Endodermal cell (in vitro differentiated cells): ENCODE results near the gene TNKS2. TPM values are rescaled to one million over a fixed set of nuclear protein-coding genes. Genes with fewer than 3 reads are reported as not detected.

Experiments
- DNase-seq: peaks from one replicate; pipeline ENCODE4 v3.0.0-alpha.2; 2017
- H3K27ac ChIP-seq: 2 replicates; pipeline ENCODE4 v1.5.1; 2013; ENCODE audit warnings: mild to moderate bottlenecking, low read depth, low read length, moderate library complexity
- H3K27me3 ChIP-seq: 2 replicates; pipeline ENCODE4 v1.6.1; 2013; ENCODE audit warnings: mild to moderate bottlenecking, low read length, moderate library complexity; ENCODE audit not compliant: insufficient read depth, control insufficient read depth, poor library complexity, severe bottlenecking
- H3K36me3 ChIP-seq: 2 replicates; pipeline ENCODE4 v1.7.0; 2013; ENCODE audit warnings: mild to moderate bottlenecking, low read length, moderate library complexity; ENCODE audit not compliant: control insufficient read depth, insufficient read depth
- H3K4me1 ChIP-seq: one replicate; pipeline ENCODE4 v1.7.0; 2013; ENCODE audit warnings: low read length; ENCODE audit not compliant: control insufficient read depth, insufficient read depth
- H3K4me3 ChIP-seq: 2 replicates; pipeline ENCODE4 v1.5.1; 2013; ENCODE audit warnings: mild to moderate bottlenecking, low read length, moderate library complexity
- H3K9ac ChIP-seq: 2 replicates; pipeline ENCODE4 v1.6.1; 2013; ENCODE audit warnings: mild to moderate bottlenecking, low read length, moderate library complexity; ENCODE audit not compliant: poor library complexity, severe bottlenecking; ENCODE audit errors: extremely low read depth
- H3K9me3 ChIP-seq: 2 replicates; pipeline ENCODE4 v1.6.1; 2013; ENCODE audit warnings: mild to moderate bottlenecking, low read length, moderate library complexity; ENCODE audit not compliant: control insufficient read depth
- H3K27ac Mint-ChIP-seq: 2 replicates; pipeline ENCODE4 v1.8.0; 2020; ENCODE audit warnings: mixed read lengths
- H3K27me3 Mint-ChIP-seq: 2 replicates; pipeline ENCODE4 v1.8.0; 2021; ENCODE audit warnings: mild to moderate bottlenecking, mixed read lengths; ENCODE audit not compliant: insufficient read depth
- H3K36me3 Mint-ChIP-seq: 2 replicates; pipeline ENCODE4 v1.8.0; 2020; ENCODE audit warnings: low read depth, mixed read lengths
- H3K4me1 Mint-ChIP-seq: 2 replicates; pipeline ENCODE4 v1.8.0; 2020; ENCODE audit warnings: mixed read lengths
- H3K4me3 Mint-ChIP-seq: 2 replicates; pipeline ENCODE4 v1.8.0; 2020; ENCODE audit warnings: mild to moderate bottlenecking, moderate library complexity, mixed read lengths
- H3K9me3 Mint-ChIP-seq: 2 replicates; pipeline ENCODE4 v1.8.0; 2020; ENCODE audit warnings: mild to moderate bottlenecking, mixed read lengths
- WGBS, 2 experiments: methylation state at CpG; one replicate each; pipeline versions ENCODE4 v1.1.5 to v1.1.7; 2013; ENCODE audit warnings: missing lambda C conversion rate in 2 of 2, mixed read lengths in 1 of 2; ENCODE audit not compliant: insufficient coverage in 1 of 2, insufficient read length in 1 of 2; 5-methylcytosine and 5-hydroxymethylcytosine counted together
- total RNA-seq, 2 donors: library from RNA; stranded (reverse); fragmentation: NEBNext Ultra II Directional in 1 of 2; extraction: Animal tissue kit (Norgen Biotek cat#: 25700) in 1 of 2; gene quantifications; 2 replicates in 1 of 2; 3 replicates in 1 of 2; pipeline ENCODE4 v1.2.1, GENCODE V29; 2021
- TF ChIP-seq, protein P1 (sequence below): fragments of 200-600 bp; sonication (generic); conservative IDR thresholded peaks from 2 replicates; pipeline ENCODE4 v1.5.0; 2021; ENCODE audit warnings: antibody characterized with exemption, mild to moderate bottlenecking

The TNKS2 gene
- total RNA-seq, 2 donors from 2014 or later: 51.3 to 59.9 TPM

GRCh38 chr10:91908337-91909116, 110.3 kb downstream of the TNKS2 start:
- H3K36me3 ChIP-seq: peaks cover 6% of the 10 kb centered on the region
- WGBS, 2 experiments: 0% methylated on average over 44 to 93 of the region's 93 CpGs
- peak overlapping the region; percentile 75 for H3K4me3 Mint-ChIP-seq
- peaks cover 17% of the 10 kb centered on the region for H3K36me3 Mint-ChIP-seq
- H3K4me1 Mint-ChIP-seq: peaks cover 13% of the 10 kb centered on the region
- no peaks in the 10 kb centered on the region for H3K9me3 ChIP-seq
- H3K27ac Mint-ChIP-seq: peak overlapping the region; percentile 69
- DNase-seq: peak; percentile 91
- H3K4me3 ChIP-seq: peak overlapping the region; percentile 78
- no peaks in the 10 kb centered on the region for H3K4me1 ChIP-seq
- H3K9ac ChIP-seq: peak overlapping the region; percentile 27
- TF ChIP-seq, protein P1, sequence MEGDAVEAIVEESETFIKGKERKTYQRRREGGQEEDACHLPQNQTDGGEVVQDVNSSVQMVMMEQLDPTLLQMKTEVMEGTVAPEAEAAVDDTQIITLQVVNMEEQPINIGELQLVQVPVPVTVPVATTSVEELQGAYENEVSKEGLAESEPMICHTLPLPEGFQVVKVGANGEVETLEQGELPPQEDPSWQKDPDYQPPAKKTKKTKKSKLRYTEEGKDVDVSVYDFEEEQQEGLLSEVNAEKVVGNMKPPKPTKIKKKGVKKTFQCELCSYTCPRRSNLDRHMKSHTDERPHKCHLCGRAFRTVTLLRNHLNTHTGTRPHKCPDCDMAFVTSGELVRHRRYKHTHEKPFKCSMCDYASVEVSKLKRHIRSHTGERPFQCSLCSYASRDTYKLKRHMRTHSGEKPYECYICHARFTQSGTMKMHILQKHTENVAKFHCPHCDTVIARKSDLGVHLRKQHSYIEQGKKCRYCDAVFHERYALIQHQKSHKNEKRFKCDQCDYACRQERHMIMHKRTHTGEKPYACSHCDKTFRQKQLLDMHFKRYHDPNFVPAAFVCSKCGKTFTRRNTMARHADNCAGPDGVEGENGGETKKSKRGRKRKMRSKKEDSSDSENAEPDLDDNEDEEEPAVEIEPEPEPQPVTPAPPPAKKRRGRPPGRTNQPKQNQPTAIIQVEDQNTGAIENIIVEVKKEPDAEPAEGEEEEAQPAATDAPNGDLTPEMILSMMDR: peak; percentile 69
- H3K27me3 Mint-ChIP-seq: peaks cover 5% of the 10 kb centered on the region
- H3K27me3 ChIP-seq: no peaks in the 10 kb centered on the region
- H3K27ac ChIP-seq: peak overlapping the region; percentile 76
- no peaks in the 10 kb centered on the region for H3K9me3 Mint-ChIP-seq

GRCh38 chr10:91909117-91909677, 111.0 kb downstream of the TNKS2 start, which contains the start of gene FGFBP3:
Gene FGFBP3 (minus strand): TSS chr10:91909486. CDS start chr10:91908969, 517 bp downstream.
- H3K27me3 Mint-ChIP-seq: peaks cover 9% of the 10 kb centered on the region
- Histone ChIP-seq H3K36me3 (peaks cover 6% of the 10 kb centered on the region), H3K9ac (peak within 1 kb of the TSS; percentile 27), H3K4me1 (no peaks in the 10 kb centered on the region), H3K4me3 (peak within 1 kb of the TSS; percentile 78), H3K9me3 (no peaks in the 10 kb centered on the region), H3K27ac (peak within 1 kb of the TSS; percentile 76), H3K27me3 (peaks cover 4% of the 10 kb centered on the region)
- TF ChIP-seq, protein P1: no peak
- H3K4me1 Mint-ChIP-seq: peaks cover 13% of the 10 kb centered on the region
- peaks cover 17% of the 10 kb centered on the region for H3K36me3 Mint-ChIP-seq
- H3K4me3 Mint-ChIP-seq: peak within 1 kb of the TSS; percentile 75
- no peaks in the 10 kb centered on the region for H3K9me3 Mint-ChIP-seq
- DNase-seq: peak; percentile 83
- peak within 1 kb of the TSS; percentile 54 for H3K27ac Mint-ChIP-seq
- WGBS, 2 experiments: 2 to 3% methylated on average over 7 to 19 of the region's 19 CpGs

GRCh38 chr10:91910467-91910866, 112.2 kb downstream of the TNKS2 start:
- Mint-ChIP-seq H3K36me3 (peaks cover 10% of the 10 kb centered on the region), H3K27me3 (peaks cover 16% of the 10 kb centered on the region), H3K27ac (no peak overlapping the region), H3K9me3 (no peaks in the 10 kb centered on the region), H3K4me3 (no peak overlapping the region), H3K4me1 (peaks cover 13% of the 10 kb centered on the region)
- TF ChIP-seq, protein P1: no peak
- 93 to 100% methylated on average over 3 to 4 of the region's 4 CpGs for WGBS, 2 experiments
- Histone ChIP-seq H3K9me3 (no peaks in the 10 kb centered on the region), H3K4me3 (no peak overlapping the region), H3K27ac (no peak overlapping the region), H3K36me3 (peaks cover 6% of the 10 kb centered on the region), H3K27me3 (peaks cover 6% of the 10 kb centered on the region), H3K4me1 (no peaks in the 10 kb centered on the region), H3K9ac (no peak overlapping the region)
- DNase-seq: no peak

Other genes with a start within 250 kb of the TNKS2 start
- gene PPP1R3C, start 165.4 kb upstream of the TNKS2 start, total RNA-seq: under 1 TPM; 0.51 to 0.91 TPM
- gene FGFBP3, start 111.1 kb downstream of the TNKS2 start, total RNA-seq: 10 to 100 TPM in 1 of 2 donors, 1 to 10 TPM in 1; 4.3 to 19.0 TPM
- 10 to 100 TPM; 46.2 to 54.3 TPM for gene BTAF1, start 125.3 kb downstream of the TNKS2 start, total RNA-seq